PC-3 (cell line): Measurements from ENCODE around the gene GBF1. TPM values are rescaled to one million over a fixed set of nuclear protein-coding genes. Genes with fewer than 3 reads are reported as not detected.

Experiments
- ATAC-seq: fragments of 200-7000 bp; cut with Tn5 transposase; 2 replicates; pipeline ENCODE4 v1.9.1; 2020; ENCODE audit warnings: mild to moderate bottlenecking, moderate library complexity
- BruUV-seq: library from RNA; stranded (reverse); fragments of 400-500 nt; replicated peaks from 2 replicates; lab custom pipeline; 2021; lab: Mats Ljungman, UMichigan
- CTCF ChIA-PET: fragments of 300-600 bp; sonication (Branson Sonifier 250); formaldehyde crosslinking; loops from one replicate; lab custom pipeline; 2022; ENCODE audit warnings: antibody characterized with exemption; lab: Charles Lee
- POLR2A ChIA-PET: fragments of 300-600 bp; sonication (Branson Sonifier 250); formaldehyde crosslinking; loops from one replicate; lab custom pipeline; 2022; ENCODE audit warnings: antibody characterized with exemption; ENCODE audit not compliant: unreplicated experiment; lab: Charles Lee
- DNase-seq: peaks from one replicate; pipeline ENCODE4 v3.0.0-alpha.2; 2015
- H2AFZ ChIP-seq: fragments of 300-600 bp; sonication (generic); 2 replicates; pipeline ENCODE4 v1.6.0; 2016; ENCODE audit warnings: antibody characterized with exemption, low read length
- H3F3A ChIP-seq: fragments of 300-600 bp; sonication (generic); one replicate; pipeline ENCODE4 v1.6.0; 2017; ENCODE audit warnings: antibody characterized with exemption, low read length, control low read depth, mild to moderate bottlenecking; ENCODE audit not compliant: unreplicated experiment
- H3K27ac ChIP-seq: fragments of 300-600 bp; sonication (generic); 2 replicates; pipeline ENCODE4 v1.5.1; 2016; ENCODE audit warnings: mild to moderate bottlenecking, low read length
- H3K27me3 ChIP-seq: fragments of 300-600 bp; sonication (generic); 2 replicates; pipeline ENCODE4 v1.6.1; 2016; ENCODE audit warnings: low read length, mixed read lengths
- H3K36me3 ChIP-seq: fragments of 300-600 bp; sonication (generic); 2 replicates; pipeline ENCODE4 v1.6.1; 2016; ENCODE audit warnings: low read depth, mixed run types, low read length, mixed read lengths
- H3K4me1 ChIP-seq: fragments of 300-600 bp; sonication (generic); 2 replicates; pipeline ENCODE4 v1.5.1; 2016; ENCODE audit warnings: low read length; ENCODE audit not compliant: insufficient read depth
- H3K4me2 ChIP-seq: fragments of 300-600 bp; sonication (generic); 2 replicates; pipeline ENCODE4 v1.6.0; 2016; ENCODE audit warnings: low read length
- H3K4me3 ChIP-seq: fragments of 300-600 bp; sonication (generic); 2 replicates; pipeline ENCODE4 v1.5.1; 2016; ENCODE audit warnings: mild to moderate bottlenecking, low read length, mixed read lengths
- H3K79me2 ChIP-seq: fragments of 300-600 bp; sonication (generic); 2 replicates; pipeline ENCODE4 v1.6.1; 2017; ENCODE audit warnings: low read length, mixed read lengths
- H3K9ac ChIP-seq: fragments of 300-600 bp; sonication (generic); 2 replicates; pipeline ENCODE4 v1.6.0; 2016; ENCODE audit warnings: mild to moderate bottlenecking, low read length
- H3K9me2 ChIP-seq: fragments of 300-600 bp; sonication (generic); replicated peaks from 2 replicates; pipeline ENCODE4 v1.6.1; 2016; ENCODE audit warnings: mixed run types, low read length, mixed read lengths
- H3K9me3 ChIP-seq: fragments of 300-600 bp; sonication (generic); 2 replicates; pipeline ENCODE4 v1.6.1; 2016; ENCODE audit warnings: low read length, mixed read lengths
- H4K20me1 ChIP-seq: fragments of 300-600 bp; sonication (generic); 2 replicates; pipeline ENCODE4 v1.6.1; 2016; ENCODE audit warnings: low read length, mixed read lengths
- EZH2 ChIP-seq: fragments of 300-600 bp; sonication (generic); IDR thresholded peaks from one replicate; pipeline ENCODE4 v1.6.1; 2017; ENCODE audit warnings: antibody characterized with exemption, mild to moderate bottlenecking, low read length; ENCODE audit not compliant: unreplicated experiment
- EZH2phosphoT487 ChIP-seq: fragments of 300-600 bp; sonication (generic); IDR thresholded peaks from 2 replicates; pipeline ENCODE4 v1.6.1; 2018; ENCODE audit warnings: mild to moderate bottlenecking, antibody characterized with exemption, low read length, borderline replicate concordance
- intact Hi-C: fragments of 100-400 bp; cut with micrococcal nuclease; formaldehyde crosslinking; loops from 2 replicates; pipeline ENCODE4 v1.9.0; 2023
- total RNA-seq: library from RNA; depleted of rRNA; stranded (reverse); fragments of >200 nt; gene quantifications from 2 replicates; pipeline ENCODE4 v1.2.3, GENCODE V29; 2014
- TF ChIP-seq, protein P1 (sequence below): fragments of 300-600 bp; sonication (generic); conservative IDR thresholded peaks from 2 replicates; pipeline ENCODE4 v1.5.1; 2017; ENCODE audit warnings: antibody characterized with exemption, low read depth, mild to moderate bottlenecking, low read length

Gene GBF1
- total RNA-seq, 1 experiment from 2014 or later = 25.2 TPM

DNA sequence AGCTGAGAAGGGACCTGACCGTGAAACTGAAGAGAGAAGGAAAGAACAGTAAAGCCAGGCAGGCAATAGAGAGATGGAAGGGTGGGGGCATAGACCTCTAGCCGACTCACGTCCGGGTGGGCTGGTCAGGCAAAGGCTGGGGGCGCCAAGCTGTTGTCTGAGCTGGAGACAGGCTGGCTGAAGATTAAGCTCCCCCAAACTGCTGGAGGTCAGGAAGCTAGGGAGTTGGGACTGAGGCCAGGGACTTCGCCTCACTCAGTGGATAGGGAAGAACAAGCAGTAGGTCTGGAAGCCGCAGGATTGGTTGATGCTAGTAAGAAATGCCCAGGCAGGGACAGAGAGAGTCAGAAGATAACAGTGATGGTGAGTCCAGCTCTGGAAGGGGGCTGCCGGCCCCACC, 9.3 kb upstream of the GBF1 start:
- Histone ChIP-seq H3K36me3 (no peaks in the 10 kb centered on the region), H3K9me2 (no peaks in the 10 kb centered on the region), H3K4me1 (peaks cover 8% of the 10 kb centered on the region), H3K9ac (no peak overlapping the region), H3K9me3 (no peaks in the 10 kb centered on the region), H3K27ac (no peak overlapping the region), H2AFZ (no peak overlapping the region), H3K4me3 (no peak overlapping the region), H3K4me2 (no peak overlapping the region), H3K27me3 (peaks cover 2% of the 10 kb centered on the region; the same call in 1 of the 2 replicates), H4K20me1 (no peaks in the 10 kb centered on the region), H3F3A (no peaks in the 10 kb centered on the region), H3K79me2 (no peaks in the 10 kb centered on the region)
- intact Hi-C loops = no loop called here
- ChIA-PET CTCF (interaction anchor here (0.6 kb wide), 1 partner anchor 150 kb away, joined by 3 read pairs; no protein-coding TSS in a partner anchor), POLR2A (interaction anchor here (1.0 kb wide), 1 partner anchor 9 kb away, joined by 4 read pairs; the partner anchor contains the start of gene GBF1)
- no peak for TF ChIP-seq EZH2phosphoT487
- TF ChIP-seq, protein P1, sequence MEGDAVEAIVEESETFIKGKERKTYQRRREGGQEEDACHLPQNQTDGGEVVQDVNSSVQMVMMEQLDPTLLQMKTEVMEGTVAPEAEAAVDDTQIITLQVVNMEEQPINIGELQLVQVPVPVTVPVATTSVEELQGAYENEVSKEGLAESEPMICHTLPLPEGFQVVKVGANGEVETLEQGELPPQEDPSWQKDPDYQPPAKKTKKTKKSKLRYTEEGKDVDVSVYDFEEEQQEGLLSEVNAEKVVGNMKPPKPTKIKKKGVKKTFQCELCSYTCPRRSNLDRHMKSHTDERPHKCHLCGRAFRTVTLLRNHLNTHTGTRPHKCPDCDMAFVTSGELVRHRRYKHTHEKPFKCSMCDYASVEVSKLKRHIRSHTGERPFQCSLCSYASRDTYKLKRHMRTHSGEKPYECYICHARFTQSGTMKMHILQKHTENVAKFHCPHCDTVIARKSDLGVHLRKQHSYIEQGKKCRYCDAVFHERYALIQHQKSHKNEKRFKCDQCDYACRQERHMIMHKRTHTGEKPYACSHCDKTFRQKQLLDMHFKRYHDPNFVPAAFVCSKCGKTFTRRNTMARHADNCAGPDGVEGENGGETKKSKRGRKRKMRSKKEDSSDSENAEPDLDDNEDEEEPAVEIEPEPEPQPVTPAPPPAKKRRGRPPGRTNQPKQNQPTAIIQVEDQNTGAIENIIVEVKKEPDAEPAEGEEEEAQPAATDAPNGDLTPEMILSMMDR = no peak
- no peak for TF ChIP-seq EZH2
- BruUV-seq = no TSS peak
- no peak for DNase-seq
- ATAC-seq = no peak

DNA sequence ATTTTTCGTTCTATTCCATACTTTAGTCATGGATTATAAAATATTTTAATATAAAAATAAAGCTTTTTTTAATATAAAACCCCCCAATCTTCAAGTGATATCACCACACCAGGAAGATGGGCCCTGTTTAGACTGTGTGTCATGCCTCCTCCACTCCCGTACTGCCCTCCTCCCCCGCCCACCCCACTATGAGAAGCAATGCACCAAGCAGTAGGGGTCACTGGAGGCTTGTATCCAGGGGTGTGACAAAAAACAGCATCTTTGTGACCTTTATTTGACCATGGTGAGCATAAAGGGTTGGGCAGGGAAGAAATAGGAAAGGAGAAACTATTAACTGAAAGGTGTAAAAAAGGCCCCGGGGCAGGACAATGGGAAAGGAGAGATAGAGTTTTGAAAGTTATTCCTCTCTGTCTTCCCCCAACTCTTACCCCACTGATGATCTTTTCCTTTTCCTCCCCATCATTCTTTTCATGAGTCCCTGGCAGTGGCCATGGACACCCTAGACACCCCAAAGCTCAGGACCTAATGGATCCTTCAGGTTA, 7.5 kb upstream of the GBF1 start:
- Histone ChIP-seq H4K20me1 (no peaks in the 10 kb centered on the region), H3K9ac (no peak overlapping the region), H3F3A (no peaks in the 10 kb centered on the region), H3K36me3 (no peaks in the 10 kb centered on the region), H2AFZ (no peak overlapping the region), H3K79me2 (no peaks in the 10 kb centered on the region), H3K27ac (no peak overlapping the region), H3K4me3 (no peak overlapping the region), H3K9me2 (no peaks in the 10 kb centered on the region), H3K4me1 (peaks cover 9% of the 10 kb centered on the region), H3K27me3 (no peaks in the 10 kb centered on the region), H3K4me2 (no peak overlapping the region), H3K9me3 (no peaks in the 10 kb centered on the region)
- intact Hi-C loops = no loop called here
- TF ChIP-seq, protein P1 = no peak
- TF ChIP-seq EZH2phosphoT487 (no peak), EZH2 (no peak)
- no TSS peak for BruUV-seq
- POLR2A ChIA-PET = no interaction called here
- CTCF ChIA-PET = no interaction called here
- ATAC-seq (no peak), DNase-seq (no peak)

DNA sequence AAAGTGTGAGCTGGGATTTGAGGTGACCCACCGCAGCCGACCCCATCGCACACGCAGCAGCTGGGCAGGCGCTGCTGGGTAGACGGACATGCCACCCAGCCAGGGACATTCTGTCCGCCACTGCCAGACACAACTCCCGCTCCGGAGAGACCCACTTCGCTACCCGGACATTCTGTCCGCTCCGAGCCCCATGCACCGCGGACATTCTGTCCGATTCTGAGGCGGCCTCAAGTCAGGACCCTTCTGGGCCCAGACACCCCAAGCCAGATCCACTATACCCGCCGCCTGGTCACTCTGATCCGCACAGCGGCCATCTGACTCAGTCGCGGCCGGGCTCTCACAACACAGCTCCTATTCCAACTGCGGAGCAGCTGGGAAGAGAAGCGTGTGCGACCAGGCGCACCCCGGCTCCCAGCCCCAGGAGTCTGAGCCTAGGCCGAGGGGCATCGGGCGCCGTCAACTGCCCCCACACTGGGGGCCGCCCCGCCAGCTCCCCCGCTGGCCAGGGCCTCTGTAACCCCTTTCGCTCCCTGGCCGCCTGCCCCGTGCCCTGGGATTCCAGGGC, 4.8 kb upstream of the GBF1 start:
- no peaks in the 10 kb centered on the region for H3K9me3 ChIP-seq
- H3K27me3 ChIP-seq = no peaks in the 10 kb centered on the region
- no peak for ATAC-seq
- no peaks in the 10 kb centered on the region for H3K9me2 ChIP-seq
- ChIA-PET CTCF (no interaction called here), POLR2A (no interaction called here)
- no peak for TF ChIP-seq EZH2
- TF ChIP-seq, protein P1 = no peak
- TF ChIP-seq EZH2phosphoT487 = no peak
- no peak overlapping the region for H3K9ac ChIP-seq
- H3K4me3 ChIP-seq = no peak overlapping the region
- intact Hi-C loops = no loop called here
- no peaks in the 10 kb centered on the region for H4K20me1 ChIP-seq
- no peak overlapping the region for H2AFZ ChIP-seq
- H3K4me1 ChIP-seq = peaks cover 20% of the 10 kb centered on the region
- no peaks in the 10 kb centered on the region for H3K36me3 ChIP-seq
- peaks cover 1% of the 10 kb centered on the region for H3K79me2 ChIP-seq
- H3F3A ChIP-seq = no peaks in the 10 kb centered on the region
- H3K27ac ChIP-seq = no peak overlapping the region
- BruUV-seq = no TSS peak
- peak overlapping the region; percentile 92; the same call in 1 of the 2 replicates for H3K4me2 ChIP-seq
- DNase-seq = no peak
